A673 (cell line): ENCODE measurements around the gene ATP1A2. TPM values are rescaled to one million over a fixed set of nuclear protein-coding genes. Genes with fewer than 3 reads are reported as not detected.

ENCODE experiments used
- BruUV-seq: library from RNA; stranded (reverse); fragments of 400-500 nt; replicated peaks from 2 replicates; lab custom pipeline; 2021; lab: Mats Ljungman, UMichigan
- CTCF ChIA-PET: fragments of 300-600 bp; sonication (Branson Sonifier 250); formaldehyde crosslinking; loops from one replicate; lab custom pipeline; 2022; ENCODE audit warnings: antibody characterized with exemption; lab: Charles Lee
- POLR2A ChIA-PET: fragments of 300-600 bp; sonication (Branson Sonifier 250); formaldehyde crosslinking; loops from one replicate; lab custom pipeline; 2022; ENCODE audit warnings: antibody characterized with exemption; ENCODE audit not compliant: low non-redundant PET; lab: Charles Lee
- DNase-seq: peaks from one replicate; pipeline ENCODE4 v3.0.0-alpha.2; 2015; ENCODE audit warnings: low spot score
- H3K27ac ChIP-seq: fragments of 200-600 bp; sonication (generic); 2 replicates; pipeline ENCODE4 v1.5.1; 2016; ENCODE audit warnings: mixed run types, low read depth, mild to moderate bottlenecking, mixed read lengths, antibody characterized with exemption, low read length; ENCODE audit not compliant: poor library complexity, severe bottlenecking
- H3K27me3 ChIP-seq: fragments of 200-600 bp; sonication (generic); replicated peaks from 2 replicates; pipeline ENCODE4 v1.6.1; 2017; ENCODE audit warnings: mixed run types, low read depth, mild to moderate bottlenecking, mixed read lengths, antibody characterized with exemption, low read length; ENCODE audit not compliant: insufficient read depth, poor library complexity
- H3K36me3 ChIP-seq: fragments of 200-600 bp; sonication (generic); 2 replicates; pipeline ENCODE4 v1.6.1; 2016; ENCODE audit warnings: mixed run types, mild to moderate bottlenecking, mixed read lengths, antibody characterized with exemption, low read length; ENCODE audit not compliant: insufficient read depth, poor library complexity, severe bottlenecking
- H3K4me1 ChIP-seq: fragments of 200-600 bp; sonication (generic); 2 replicates; pipeline ENCODE4 v1.6.1; 2017; ENCODE audit warnings: mixed run types, mild to moderate bottlenecking, mixed read lengths, antibody characterized with exemption, low read length; ENCODE audit not compliant: insufficient read depth, poor library complexity, severe bottlenecking
- H3K4me3 ChIP-seq: fragments of 200-600 bp; sonication (generic); 2 replicates; pipeline ENCODE4 v1.5.1; 2016; ENCODE audit warnings: low read depth, mixed run types, mild to moderate bottlenecking, mixed read lengths, low read length; ENCODE audit not compliant: poor library complexity, severe bottlenecking
- H3K9me3 ChIP-seq: fragments of 200-600 bp; sonication (generic); 2 replicates; pipeline ENCODE4 v1.6.1; 2016; ENCODE audit warnings: mixed run types, low read depth, mild to moderate bottlenecking, mixed read lengths, antibody characterized with exemption, low read length; ENCODE audit not compliant: poor library complexity, severe bottlenecking
- EZH2 ChIP-seq: fragments of 200-600 bp; sonication (generic); IDR thresholded peaks from 2 replicates; pipeline ENCODE4 v1.6.1; 2017; ENCODE audit warnings: borderline replicate concordance, low read depth, mild to moderate bottlenecking, mixed read lengths, antibody characterized with exemption, low read length; ENCODE audit not compliant: poor library complexity, severe bottlenecking
- intact Hi-C: fragments of 100-400 bp; cut with micrococcal nuclease; formaldehyde crosslinking; loops from one replicate; pipeline ENCODE4 v1.10.0; 2022; ENCODE audit not compliant: unreplicated experiment
- total RNA-seq: library from RNA; stranded (reverse); gene quantifications from 2 replicates; pipeline ENCODE4 v1.2.3, GENCODE V29; 2021
- TF ChIP-seq, protein P1 (sequence below): fragments of 300-800, 200-600 bp; sonication (generic); conservative IDR thresholded peaks from 2 replicates; pipeline ENCODE4 v1.5.1; 2017; ENCODE audit warnings: low read depth, mild to moderate bottlenecking, antibody characterized with exemption, low read length, moderate library complexity, mixed read lengths

The ATP1A2 gene
- total RNA-seq, 1 experiment from 2014 or later: not detected

DNA sequence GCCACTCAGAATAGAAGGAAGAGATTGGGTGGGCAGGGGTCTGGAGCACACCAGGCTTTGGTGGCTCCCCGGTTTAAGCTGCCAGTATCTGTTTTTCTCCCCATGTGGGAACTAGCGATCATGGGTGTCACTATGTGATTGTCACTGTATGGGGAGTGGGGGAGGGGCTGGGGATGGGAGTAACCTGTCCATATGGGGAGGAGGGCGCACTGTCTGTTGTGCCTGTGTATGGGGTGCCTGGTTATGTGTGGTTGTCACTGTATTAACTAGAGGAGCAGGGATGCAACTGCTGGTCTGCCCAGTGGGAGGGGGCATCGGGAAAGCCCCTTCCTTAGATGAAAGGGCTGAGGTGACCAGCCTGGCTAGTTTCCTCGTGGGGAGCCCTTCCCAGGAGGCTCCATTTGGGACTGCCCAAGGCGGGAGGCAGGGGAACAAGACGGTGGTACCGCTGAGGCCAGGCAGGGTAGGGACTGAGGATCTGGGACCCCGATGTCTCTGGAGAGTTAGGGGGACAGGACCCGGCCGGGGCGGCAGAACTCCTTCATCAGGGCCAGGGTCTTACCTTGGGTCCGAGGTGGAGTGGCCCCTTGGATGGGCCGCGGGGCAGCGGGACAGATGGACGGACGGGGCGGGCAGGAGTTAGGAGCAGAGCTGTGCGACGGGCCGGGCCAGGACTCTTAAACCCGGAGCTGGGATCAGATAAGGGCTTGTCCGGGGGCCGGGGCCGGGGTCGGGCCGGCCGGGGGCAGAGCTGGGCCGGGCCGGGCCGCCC lies 45.9 kb upstream of the ATP1A2 start, which contains the start of gene KCNJ10:
Gene KCNJ10 (minus strand): TSS at position 701 of the 772 bp plus-strand sequence. CDS start 27,628 bp downstream, outside the sequence.
- no peak for DNase-seq
- no TSS peak for BruUV-seq
- TF ChIP-seq, protein P1, sequence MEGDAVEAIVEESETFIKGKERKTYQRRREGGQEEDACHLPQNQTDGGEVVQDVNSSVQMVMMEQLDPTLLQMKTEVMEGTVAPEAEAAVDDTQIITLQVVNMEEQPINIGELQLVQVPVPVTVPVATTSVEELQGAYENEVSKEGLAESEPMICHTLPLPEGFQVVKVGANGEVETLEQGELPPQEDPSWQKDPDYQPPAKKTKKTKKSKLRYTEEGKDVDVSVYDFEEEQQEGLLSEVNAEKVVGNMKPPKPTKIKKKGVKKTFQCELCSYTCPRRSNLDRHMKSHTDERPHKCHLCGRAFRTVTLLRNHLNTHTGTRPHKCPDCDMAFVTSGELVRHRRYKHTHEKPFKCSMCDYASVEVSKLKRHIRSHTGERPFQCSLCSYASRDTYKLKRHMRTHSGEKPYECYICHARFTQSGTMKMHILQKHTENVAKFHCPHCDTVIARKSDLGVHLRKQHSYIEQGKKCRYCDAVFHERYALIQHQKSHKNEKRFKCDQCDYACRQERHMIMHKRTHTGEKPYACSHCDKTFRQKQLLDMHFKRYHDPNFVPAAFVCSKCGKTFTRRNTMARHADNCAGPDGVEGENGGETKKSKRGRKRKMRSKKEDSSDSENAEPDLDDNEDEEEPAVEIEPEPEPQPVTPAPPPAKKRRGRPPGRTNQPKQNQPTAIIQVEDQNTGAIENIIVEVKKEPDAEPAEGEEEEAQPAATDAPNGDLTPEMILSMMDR: no peak
- no peak for TF ChIP-seq EZH2

GRCh38 chr1:160070243-160071163 lies 45.1 kb upstream of the ATP1A2 start:
- BruUV-seq: no TSS peak
- peak; percentile 86 for DNase-seq
- intact Hi-C loops: no loop called here
- Histone ChIP-seq H3K4me3 (peak overlapping the region; percentile 47), H3K4me1 (no peaks in the 10 kb centered on the region), H3K9me3 (no peaks in the 10 kb centered on the region), H3K27ac (no peak overlapping the region), H3K27me3 (peaks cover 11% of the 10 kb centered on the region), H3K36me3 (no peaks in the 10 kb centered on the region)
- ChIA-PET CTCF (interaction anchor here (0.8 to 1.0 kb wide), 2 partner anchors 8 to 15 kb away, joined by 3 read pairs; no protein-coding TSS in a partner anchor), POLR2A (no interaction called here)
- TF ChIP-seq, protein P1: no peak
- no peak for TF ChIP-seq EZH2

More for the DNA sequence above, 45.9 kb upstream of the ATP1A2 start, which contains the start of gene KCNJ10:
- no peaks in the 10 kb centered on the region for H3K9me3 ChIP-seq
- no peaks in the 10 kb centered on the region for H3K4me1 ChIP-seq
- intact Hi-C loops: no loop called here
- no peak within 1 kb of the TSS for H3K27ac ChIP-seq
- CTCF ChIA-PET: interaction anchor here (0.8 to 1.0 kb wide), 2 partner anchors 9 to 16 kb away, joined by 3 read pairs; no protein-coding TSS in a partner anchor
- POLR2A ChIA-PET: no interaction called here
- peak within 1 kb of the TSS; percentile 47 for H3K4me3 ChIP-seq
- no peaks in the 10 kb centered on the region for H3K36me3 ChIP-seq
- peaks cover 11% of the 10 kb centered on the region for H3K27me3 ChIP-seq

DNA sequence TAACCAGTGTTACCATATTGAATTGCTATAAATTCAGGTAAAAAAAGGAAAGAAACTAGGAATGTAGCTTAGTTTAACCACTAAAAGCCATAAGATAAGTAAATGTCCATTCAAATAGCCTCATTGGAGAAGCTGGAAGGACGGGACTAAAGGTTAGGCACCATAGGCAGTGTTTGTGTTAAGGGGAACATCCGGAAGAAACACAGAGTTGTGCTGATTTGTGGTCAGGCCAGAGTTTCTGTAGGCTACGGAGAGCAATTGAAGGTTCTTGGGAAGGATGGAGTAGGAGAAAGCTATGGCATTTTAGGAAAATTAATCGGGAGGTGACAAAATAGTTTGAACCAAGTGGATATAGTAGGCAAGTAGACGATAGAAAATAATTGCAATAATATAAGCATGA lies 44.3 kb upstream of the ATP1A2 start:
- ChIA-PET POLR2A (no interaction called here), CTCF (no interaction called here)
- intact Hi-C loops: no loop called here
- no peak overlapping the region for H3K4me3 ChIP-seq
- H3K27me3 ChIP-seq: peaks cover 11% of the 10 kb centered on the region
- H3K27ac ChIP-seq: no peak overlapping the region
- BruUV-seq: no TSS peak
- H3K4me1 ChIP-seq: no peaks in the 10 kb centered on the region
- H3K36me3 ChIP-seq: no peaks in the 10 kb centered on the region
- H3K9me3 ChIP-seq: no peaks in the 10 kb centered on the region
- no peak for DNase-seq
- no peak for TF ChIP-seq EZH2
- TF ChIP-seq, protein P1: no peak
